Endometrium (tissue), 2 donors: ENCODE results near the gene CDH5.

ENCODE experiments used
- FAIRE-seq: peaks from 2 replicates; lab custom pipeline; 2012; peaks lifted over from hg19 to GRCh38; lab: Jason Lieb, UNC
- donor health status: control.
- donor health status: control.

Gene CDH5

DNA sequence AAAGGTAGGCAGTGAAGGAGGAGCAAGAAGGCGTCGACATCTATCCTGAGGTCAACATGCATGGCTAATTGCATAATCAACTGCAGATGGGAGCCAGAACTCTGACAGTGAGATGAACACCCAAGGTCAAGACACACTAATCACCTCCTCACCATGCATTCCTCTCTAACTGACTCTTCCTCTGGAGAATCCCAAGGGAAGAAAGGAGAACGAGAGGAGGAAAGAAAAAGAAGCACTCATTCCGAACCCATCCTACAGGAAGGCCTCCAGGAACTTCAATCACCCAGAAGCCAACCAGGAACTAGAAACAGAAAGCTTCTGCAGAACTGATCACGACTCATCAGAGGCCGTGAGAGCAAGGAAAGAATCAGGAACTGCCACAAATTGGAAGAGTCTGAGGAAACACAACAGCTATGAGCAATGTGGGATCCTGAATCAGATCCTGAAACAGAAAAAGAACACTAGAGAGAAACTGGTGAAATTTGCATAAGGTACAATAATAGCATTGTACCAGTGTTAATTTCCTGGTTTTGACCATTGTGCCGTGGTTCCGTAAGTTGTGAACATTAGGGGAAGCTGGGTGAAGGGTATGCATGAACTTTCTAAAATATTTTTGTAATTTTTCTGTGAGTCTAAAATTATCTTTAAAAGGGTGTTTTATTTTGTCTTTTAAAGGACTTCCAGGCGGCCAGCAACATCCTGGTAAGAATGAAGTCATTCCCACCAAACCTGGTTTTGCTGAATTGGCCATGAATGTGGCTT, 50.6 kb downstream of the CDH5 start:
- no peak for FAIRE-seq

DNA sequence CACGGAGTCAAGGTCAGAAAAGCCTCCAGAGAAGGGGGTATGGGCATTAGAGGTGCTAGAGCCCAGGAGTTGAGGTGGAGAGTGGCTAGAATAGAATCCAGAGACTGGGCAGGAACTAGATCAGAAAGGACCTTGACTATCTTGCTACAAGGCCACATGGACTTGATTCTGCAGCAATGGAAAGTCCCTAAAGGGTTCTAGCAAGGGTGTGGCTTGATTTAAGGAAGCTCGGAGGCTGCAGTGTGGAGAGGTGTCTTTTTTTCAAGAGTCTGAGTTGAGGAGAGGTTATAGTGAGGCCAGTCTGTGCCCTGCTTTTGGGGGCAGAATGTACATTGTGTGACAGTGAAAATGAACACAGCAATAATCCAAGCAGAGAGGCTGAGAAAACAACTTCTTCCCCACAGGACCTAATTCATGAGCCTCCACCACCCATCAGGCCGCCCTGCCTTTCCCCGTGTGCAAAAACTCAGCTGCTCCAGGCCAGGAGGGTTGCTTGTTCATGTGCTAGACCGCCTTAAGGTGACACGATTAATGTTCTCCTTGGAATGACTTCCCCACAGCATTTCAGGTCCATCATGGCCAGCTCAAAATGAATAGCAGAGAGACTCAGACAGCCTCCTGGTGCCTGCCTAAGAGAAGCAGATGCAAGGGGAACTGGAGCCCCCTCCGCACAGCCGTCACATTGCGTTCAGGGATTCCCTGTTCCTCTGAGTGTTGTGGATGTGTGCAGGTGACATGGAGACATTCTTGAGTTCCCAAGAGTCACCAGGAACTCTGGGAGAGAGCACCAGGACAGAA, 51.9 kb downstream of the CDH5 start:
- no peak for FAIRE-seq

DNA sequence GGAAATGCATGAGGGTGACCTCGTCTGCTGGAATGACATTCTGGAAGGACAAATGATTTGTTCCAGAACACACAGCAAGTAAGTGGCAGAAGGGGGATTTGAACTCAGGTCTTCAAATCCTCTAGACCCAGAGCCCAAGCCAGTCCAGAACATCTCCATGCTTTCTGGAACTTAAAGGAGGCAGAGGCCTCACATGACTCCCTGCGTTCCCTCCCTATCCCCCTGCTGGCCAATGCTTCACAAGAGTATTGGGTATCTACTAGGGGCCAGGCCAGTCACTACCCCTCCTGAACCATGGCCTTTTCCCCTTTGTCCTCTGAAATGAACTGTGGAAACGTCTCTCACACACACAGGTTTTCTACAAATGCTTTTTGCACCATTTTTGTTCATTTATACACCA, 53.0 kb downstream of the CDH5 start:
- FAIRE-seq, result no peak

DNA sequence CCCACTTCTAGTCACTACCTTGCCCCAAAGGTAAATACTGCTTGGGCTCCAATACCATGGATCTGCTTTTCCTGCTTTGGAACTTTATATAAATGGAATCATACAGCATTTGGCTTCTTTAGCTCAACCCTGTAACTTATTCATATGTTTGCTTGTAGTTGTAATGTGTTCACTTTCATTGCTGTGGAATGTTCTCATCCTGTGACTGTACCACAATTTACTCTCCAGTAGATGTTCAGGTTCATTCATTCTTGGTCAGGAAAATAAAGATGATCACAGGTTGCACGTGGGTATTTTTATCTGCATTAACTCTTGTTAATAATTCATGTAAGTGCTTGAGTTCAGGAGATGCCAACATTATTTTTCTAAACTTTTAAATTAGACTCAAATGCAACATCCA, 53.9 kb downstream of the CDH5 start:
- no peak for FAIRE-seq

DNA sequence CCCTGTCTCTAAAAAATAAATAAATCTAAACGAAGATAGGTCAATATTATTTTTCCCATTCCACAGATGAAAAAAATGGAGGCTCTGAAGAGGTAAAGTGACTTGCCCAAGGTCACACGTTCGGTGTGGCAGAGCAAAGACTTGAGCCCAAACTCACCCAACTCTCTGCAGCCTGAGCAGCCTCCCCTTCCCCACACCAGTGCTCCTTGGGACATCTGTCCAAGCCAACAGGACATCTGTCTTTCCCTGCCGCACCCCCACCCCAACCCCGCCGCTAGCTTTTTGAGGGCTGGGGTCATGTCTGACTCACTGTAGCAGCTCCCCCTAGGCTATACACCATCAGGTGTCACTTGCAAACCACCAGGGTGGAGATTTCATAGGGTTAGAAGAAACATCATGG, 55.4 kb downstream of the CDH5 start:
- FAIRE-seq, result no peak

DNA sequence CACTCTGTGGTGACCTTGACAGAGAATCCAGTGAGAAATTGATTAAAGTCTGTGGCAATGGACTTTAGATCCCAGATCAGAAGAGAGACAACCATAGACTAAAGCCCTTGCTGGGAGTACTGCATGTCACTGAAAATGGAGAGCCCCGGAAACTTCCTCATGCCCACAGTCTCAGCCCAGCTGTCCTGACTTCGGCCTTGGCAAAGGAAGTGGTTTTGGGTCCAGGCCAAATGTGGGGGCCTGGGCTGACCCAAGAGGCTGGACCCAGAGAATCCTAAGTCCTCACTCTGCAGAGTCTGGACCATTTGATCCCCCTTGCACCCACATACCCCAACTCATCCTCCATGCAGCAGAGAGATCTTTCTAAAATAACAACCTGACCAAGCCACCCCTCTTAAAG, 55.9 kb downstream of the CDH5 start:
- no peak for FAIRE-seq

DNA sequence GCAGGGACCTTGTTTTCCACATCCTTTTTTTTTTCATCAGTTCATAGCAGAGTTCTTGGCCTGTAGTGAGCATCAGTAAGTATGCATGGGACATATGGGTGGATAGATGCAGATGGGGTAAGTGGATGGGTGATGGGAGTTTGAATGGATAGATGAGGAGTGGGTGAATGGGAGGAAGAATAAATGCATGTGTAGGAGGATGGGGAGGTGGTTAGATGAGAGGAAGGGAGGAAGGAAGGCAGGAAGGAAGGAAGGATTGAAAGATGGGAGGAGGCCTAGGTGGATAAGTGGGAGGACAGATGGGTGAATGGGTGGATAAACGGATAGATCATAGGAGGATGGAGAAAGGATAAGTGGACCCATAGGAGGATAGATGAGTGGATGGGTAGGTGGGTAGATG, 56.7 kb downstream of the CDH5 start:
- FAIRE-seq, result no peak

DNA sequence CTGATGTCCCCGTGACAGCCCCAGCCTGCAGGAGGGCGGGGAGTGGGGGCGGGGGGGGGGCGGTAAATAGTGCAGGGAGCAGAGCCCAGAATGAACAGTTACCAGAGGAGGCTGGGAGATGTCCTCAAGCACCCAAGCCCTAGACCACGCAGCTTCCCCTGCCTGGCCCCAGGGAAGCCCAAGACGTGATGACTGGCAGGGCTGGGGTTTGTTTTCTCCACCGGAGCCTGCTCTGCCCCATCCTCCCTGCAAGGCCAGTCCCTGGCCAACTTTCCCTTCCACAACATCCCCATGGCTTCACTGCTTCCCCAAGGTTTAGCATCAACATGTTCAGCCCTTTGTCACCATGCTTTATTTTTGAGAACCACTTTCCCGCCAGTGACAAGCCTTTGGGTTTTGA, 59.2 kb downstream of the CDH5 start:
- FAIRE-seq, result no peak

DNA sequence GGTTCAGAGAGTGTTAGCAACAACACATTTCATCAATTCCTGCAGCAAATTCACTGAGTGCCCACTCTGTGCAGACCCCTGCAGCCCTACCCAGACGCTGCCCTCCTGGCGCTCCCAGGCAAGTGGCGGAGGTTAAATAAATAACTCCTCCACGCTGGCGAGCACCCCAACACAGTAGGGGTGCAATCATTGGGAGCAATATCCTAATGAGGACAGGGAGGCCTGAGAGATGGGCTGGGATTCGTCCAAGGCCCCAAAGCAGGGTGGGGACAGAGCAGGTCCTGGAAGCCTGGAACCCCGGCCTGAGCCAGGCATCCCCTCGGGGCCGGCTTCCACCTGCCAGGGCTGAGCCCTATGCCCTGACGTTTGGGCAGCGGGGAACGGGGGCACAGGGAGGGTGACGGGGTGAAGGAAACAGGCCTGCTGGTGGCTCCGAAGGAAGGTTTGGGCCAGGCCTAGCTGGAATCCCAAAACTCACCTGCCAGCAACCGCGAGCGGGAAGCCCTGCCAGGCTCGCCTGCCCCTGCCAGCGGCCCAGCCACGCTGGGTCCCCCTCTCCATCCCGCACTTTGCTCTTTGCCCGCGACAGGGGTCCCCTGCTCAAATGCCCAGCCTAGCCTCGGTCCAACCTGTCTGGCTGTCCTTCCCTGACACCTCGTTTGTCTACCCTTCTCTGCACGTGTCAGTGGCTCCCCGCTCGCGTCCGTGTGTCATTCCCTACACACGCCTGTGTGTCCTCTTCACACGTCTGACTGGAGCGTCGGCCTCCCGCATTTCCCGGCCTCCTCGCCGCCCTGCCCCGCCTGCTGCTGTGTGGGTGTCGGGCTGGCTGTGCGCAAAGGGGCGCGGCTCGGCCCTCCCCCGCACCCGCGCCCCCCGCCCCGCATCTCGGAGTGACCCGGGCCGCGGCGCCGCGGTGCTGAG, 59.9 kb downstream of the CDH5 start:
- no peak for FAIRE-seq

DNA sequence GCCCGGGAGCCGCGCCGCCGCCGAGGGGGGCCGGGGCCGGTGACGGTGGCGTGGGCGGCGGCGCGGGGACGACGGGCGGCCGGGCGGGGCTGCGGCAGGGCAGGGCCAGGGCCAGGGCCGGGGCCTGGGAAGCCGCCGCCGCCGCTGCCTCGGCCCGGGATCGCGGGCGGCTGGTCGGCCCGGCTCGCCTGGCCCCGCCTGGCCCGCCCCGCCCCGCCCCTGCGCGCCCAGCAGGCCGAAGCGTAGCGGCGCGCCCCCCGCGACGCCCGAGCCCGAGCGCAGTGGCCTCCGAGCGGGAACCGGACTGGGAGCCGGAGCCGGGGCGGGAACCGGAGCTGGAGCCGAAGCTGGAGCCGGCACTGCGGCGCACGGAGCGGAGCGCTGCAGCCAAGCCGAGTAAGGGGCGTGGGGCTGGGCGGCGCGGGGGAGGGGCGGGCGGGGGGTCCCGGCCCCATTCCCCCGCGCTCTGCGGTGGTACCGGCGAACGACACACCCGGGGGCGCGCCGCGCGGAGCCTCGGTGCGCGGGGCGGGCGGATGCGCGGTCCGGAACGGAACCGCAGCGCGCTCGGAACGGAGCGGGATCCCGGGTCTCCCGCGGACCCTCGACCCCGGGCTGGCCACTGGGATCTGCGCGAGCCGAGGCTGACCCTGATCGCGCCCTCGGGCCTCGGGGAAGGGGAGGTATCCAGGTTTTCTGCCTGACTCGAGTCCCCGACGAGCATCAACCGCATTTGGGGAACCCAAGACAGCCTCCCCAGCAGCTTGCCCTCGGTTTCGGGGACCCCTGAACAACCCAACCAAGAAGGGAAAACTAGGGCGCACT, 60.8 kb downstream of the CDH5 start, which contains the start of gene BEAN1:
TSS of gene BEAN1 (plus strand) at position 260 of the 825 bp plus-strand sequence. CDS start 10,382 bp downstream, outside the sequence.
- FAIRE-seq, result no peak

DNA sequence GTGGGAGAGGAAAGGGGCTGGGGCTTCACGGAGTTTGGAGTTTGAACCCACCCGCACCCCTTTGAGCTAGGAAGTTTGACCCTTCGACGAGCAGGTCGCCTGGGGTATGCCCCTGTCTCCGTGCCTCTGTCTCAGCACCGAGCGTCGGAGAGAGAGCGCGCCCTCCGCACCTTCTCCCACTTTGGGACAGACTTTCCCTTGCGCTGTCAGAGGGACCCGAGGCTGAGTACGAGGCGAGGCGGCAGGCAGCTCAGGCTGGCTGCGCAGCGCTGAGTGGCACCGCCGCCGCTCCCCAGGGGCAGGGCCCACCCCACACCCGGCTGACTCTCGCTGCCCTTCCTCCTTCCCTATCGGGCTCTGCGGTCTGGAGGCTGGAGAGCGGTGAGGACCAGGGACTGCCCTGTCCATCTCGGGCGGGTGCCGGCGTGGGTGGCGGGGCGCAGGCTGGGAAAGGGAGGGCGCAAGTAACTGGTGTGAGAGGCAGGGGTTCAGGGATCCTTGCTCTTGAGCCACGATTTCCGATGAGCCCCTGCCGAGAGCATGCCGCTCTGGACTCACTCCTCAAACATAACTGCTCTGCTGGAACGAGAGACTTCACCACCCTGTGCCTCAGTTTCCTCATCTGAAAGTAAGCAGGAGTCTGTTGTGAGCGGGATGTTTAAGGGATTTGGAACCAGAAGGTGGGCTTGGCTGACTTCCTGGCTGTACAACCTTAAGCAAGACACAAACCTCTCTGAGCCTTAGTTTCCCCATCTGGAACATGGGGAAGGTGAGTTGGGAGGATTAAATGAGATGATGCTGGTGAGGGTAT, 61.6 kb downstream of the CDH5 start:
- FAIRE-seq, result no peak

DNA sequence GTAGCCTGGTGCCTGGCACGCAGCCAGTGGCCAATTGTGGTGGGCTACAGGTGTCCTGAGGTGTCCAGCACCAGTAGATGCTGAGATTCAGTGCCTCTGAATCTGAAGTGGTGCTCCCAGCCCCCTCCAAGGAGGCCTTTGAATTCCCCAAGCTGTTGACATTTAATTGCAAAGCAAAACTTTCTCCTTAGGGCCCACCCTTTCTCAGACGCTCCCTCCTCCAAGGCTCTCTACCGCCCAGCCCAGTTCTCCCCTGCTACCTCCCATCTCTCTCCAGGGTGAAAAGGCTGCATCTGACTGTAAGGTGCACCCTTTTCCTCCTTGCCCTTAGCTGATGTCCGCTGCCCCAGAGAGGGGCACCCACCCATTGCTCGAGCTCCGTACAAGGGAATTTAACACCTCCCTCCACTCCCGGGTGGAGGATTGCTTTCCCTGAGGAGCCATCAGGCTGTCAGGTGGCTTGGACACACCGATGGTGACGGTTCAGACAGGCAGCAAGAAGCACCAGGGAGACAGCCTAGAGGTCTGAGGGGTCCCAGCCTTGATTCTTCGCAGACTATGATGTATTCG, 62.3 kb downstream of the CDH5 start:
- no peak for FAIRE-seq

DNA sequence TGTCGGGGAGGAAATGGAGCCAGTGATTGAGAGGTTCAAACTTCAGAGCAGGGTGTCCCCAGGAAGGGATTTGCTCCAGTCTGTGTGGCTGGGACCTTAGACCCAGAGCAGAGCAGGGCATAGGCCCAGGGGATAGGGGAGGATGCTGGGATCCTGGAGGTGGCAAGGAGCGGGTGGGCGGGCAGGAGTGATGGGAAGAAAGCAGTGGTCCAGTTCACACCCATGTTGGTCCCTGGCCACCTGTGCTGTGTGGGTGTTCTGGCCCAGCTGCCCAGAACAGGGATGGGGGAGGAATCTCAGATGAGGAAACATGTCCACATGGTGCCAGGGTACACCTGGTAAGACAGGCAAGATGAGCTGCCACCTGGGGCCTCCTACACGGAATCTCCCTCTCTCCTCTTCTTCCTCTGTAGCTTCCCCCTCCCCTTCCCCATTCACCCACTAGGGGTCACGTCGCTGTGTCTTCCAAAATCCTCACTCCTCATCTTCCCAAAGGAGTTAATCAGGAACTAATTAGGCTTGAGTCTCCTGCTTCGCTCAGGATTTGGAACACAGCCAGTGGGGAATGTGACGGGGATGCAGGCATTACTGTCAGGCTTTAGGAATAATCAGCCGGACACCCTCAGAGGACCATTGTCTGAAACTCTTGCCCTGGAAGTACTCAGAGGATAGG, 62.9 kb downstream of the CDH5 start:
- FAIRE-seq, result no peak

DNA sequence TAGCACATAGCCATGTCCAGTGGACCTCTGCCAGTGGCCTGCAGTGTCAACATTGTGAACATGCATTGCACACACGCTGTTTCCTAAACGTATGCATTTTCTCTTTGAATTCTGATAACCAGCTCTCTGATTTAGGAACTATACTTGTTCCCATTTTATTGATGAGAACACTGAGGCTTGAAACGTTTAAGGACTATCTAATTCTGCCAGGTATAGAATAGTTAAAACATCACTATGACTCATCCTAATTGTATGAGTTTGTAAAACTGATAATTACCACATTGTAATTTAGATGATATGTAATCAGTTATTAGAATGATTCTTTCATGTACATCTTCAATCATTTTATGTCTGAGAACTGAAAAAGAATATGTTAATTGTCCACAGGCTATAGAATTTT, 63.7 kb downstream of the CDH5 start:
- no peak for FAIRE-seq

DNA sequence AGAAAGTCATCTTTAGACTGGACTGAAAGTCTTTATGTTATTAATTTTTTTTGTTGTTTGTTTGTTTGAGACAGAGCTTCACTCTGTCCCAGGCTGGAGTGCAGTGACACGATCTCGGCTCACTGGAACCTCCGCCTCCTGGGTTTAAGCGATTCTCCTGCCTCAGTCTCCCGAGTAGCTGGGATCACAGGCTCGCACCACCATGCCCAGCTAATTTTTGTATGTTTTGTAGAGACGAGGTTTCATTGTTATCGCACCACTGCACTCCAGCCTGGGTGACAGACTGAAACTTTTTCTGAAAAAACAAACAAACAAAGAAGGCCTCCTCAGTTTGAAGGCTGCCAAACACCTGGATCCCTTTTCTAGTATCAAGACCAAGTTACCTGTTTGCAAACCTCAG, 65.3 kb downstream of the CDH5 start:
- no peak for FAIRE-seq

DNA sequence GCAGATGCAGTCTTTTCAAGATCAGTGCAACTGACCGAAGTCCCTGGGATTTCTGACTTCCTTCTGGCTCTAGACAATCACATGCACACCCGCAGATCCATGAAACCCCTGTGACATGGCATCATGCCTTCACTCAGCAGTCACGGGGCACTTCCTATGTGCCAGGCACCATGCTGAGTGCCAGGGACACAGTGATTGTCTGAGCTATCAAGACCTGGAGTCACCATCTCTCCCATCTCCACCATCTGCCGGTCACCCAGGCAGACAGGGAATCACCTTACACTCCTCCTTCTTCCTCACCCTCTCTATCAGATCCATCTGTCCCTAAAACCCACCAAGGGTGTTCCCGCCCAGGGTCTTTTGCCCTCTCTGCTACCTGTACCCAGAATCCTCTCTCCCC, 65.9 kb downstream of the CDH5 start:
- no peak for FAIRE-seq

DNA sequence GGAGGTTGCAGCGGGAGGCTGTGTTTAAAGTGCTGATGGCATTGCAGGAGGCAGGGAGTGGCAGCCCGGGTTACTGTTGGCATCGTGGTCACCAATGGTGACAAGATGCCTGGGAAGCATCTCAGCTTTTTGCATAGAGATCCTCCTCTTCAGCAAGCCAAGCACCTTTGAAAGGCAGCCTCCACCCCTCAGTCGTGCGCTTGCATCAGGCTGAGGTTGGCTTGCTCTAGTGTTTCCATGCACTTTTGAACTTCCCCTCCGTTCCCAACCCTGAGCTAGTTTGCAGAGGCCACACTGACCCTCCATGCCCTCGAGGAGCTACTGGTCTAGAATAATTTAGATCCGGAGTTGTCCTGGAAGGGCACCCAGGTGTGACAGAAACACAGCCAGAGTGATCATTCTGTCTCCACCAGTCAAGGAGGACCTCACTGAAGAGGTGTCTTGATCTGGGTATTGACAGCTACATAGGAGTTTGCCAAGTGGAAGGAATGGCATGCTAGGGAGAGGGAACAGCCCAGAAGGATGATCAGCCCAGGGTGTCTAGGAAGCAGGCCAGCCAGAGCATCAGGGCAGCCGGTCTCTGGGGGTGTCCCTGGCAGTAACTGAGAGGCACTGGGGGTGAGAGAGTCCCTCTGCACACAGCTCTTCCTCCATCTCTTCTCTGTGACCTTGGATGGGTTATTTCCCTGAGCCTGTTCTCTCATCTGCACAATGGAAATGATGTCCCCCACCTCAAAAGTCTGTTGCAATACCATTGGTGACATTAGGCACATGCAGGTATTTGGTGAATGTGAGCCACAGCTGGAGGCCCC, 68.3 kb downstream of the CDH5 start:
- FAIRE-seq, result no peak

DNA sequence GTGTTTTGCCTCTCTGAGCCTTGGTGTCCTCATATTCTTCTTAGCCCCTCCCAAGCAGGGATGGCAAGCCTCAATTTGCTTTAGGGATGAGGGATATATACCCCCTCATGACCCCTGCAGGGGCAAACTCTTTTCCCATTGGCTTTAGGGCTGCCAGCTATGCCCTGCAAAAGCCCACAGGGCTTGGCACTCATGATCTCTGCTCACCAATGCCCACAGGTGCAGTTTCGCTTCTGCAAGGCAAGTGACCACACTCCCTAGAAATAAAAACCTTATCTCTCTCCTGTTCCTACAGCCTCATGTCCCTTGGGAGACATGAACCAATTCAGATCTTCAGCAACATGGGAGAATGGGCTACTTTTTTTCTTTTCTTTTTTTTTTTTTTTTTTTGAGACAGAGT, 69.4 kb downstream of the CDH5 start:
- FAIRE-seq, result no peak

DNA sequence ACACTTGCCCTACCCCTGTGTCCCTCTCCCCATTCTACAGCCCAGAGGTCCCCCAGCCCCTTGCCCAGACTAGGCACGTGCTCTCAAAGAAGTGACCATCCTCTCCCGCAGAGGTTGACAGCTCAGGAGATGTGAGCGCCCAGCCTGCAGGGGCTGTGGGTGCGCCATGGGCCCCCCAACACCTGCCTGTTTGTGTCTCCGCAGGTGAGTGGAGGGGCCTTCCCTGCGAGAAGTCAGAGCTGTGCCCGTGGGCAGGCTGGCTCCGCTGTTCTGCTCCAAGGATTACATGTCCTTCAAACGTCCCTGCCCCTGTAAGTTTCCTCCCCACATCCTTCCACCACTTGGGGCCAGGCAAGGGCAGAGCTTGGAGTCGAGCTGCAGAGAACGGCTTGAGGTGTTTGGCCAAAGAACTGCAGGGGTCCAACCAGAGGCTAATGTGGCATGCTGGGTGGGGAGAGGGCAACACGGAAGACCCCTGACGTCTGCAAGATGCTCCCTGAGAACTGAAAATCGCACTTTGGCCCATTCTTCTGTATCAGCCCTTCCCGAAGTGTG, 71.0 kb downstream of the CDH5 start:
- FAIRE-seq, result no peak
